ENCODE measurements around the gene CACNA2D4.

The CACNA2D4 gene

GRCh38 chr12:1881936-1882335 lies 36.5 kb downstream of the CACNA2D4 start:
- TF ChIP-seq CTCF (IDR thresholded peaks at IDR 0.05; ENCODE audit: control insufficient read depth, extremely low read depth, insufficient read depth) = no peak
- no peak overlapping the region for H3K4me3 ChIP-seq (ENCODE audit: low read depth, low read length)
- DNase-seq (ENCODE audit: low read depth) = no peak

DNA sequence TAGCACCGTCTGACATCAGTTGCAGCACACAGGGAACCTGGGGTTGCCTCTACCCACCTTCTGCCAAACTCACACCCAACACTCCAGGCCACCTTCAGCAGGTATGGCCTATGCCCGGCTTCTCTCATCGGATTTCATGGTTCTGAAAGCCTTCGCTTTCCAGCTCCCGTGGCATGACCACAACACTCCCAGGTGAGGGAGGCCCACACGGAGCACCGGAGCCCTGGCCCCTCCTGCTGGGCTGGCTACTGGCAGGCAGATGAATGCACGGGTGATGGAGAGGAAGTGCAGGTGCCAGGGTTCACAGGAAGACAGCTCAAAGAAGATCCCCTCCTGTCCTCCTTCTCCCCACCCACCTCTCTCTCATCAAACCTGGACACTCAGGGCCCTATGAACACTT lies 37.2 kb downstream of the CACNA2D4 start:
- TF ChIP-seq CTCF (IDR thresholded peaks at IDR 0.05; ENCODE audit: control insufficient read depth, extremely low read depth, insufficient read depth) = no peak
- H3K4me3 ChIP-seq (ENCODE audit: low read depth, low read length) = no peak overlapping the region
- DNase-seq (ENCODE audit: low read depth) = no peak

DNA sequence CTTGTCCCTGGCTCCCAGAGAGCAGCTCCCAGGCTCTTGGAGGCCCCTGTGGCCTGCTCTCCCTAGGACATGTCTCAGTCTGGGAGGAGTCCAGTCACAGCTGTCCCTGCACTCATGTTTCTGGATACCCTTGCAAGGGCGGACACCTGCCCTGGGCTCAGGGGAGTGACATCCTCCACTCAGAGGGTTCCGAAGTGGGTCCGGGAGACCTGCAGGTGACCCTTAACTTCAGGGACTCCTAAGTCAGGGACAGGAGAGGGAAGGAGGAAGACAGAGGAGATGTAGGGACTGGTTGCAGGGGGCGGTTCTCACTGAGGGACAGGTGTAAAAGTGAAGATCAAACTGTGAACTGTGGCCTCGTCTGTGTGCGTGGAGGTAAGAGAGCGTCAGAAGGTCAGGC lies 37.6 kb downstream of the CACNA2D4 start:
- no peak for DNase-seq (ENCODE audit: low read depth)
- H3K4me3 ChIP-seq (ENCODE audit: low read depth, low read length) = no peak overlapping the region
- TF ChIP-seq CTCF (IDR thresholded peaks at IDR 0.05; ENCODE audit: control insufficient read depth, extremely low read depth, insufficient read depth) = no peak

- H3K4me3 ChIP-seq (ENCODE audit: low read depth, low read length) = no peak overlapping the region
- no peak for TF ChIP-seq CTCF (IDR thresholded peaks at IDR 0.05; ENCODE audit: control insufficient read depth, extremely low read depth, insufficient read depth)
- DNase-seq (ENCODE audit: low read depth) = no peak
Observed at GRCh38 chr12:1880153-1880845, 38.2 kb downstream of the CACNA2D4 start.

- TF ChIP-seq CTCF (IDR thresholded peaks at IDR 0.05; ENCODE audit: control insufficient read depth, extremely low read depth, insufficient read depth) = no peak
- H3K4me3 ChIP-seq (ENCODE audit: low read depth, low read length) = no peak overlapping the region
- DNase-seq (ENCODE audit: low read depth) = no peak
Observed at GRCh38 chr12:1879633-1880032, 38.8 kb downstream of the CACNA2D4 start.

GRCh38 chr12:1878695-1879094 lies 39.8 kb downstream of the CACNA2D4 start:
- DNase-seq (ENCODE audit: low read depth) = no peak
- H3K4me3 ChIP-seq (ENCODE audit: low read depth, low read length) = no peak overlapping the region
- no peak for TF ChIP-seq CTCF (IDR thresholded peaks at IDR 0.05; ENCODE audit: control insufficient read depth, extremely low read depth, insufficient read depth)

GRCh38 chr12:1878214-1878613 lies 40.2 kb downstream of the CACNA2D4 start:
- no peak for DNase-seq (ENCODE audit: low read depth)
- no peak overlapping the region for H3K4me3 ChIP-seq (ENCODE audit: low read depth, low read length)
- TF ChIP-seq CTCF (IDR thresholded peaks at IDR 0.05; ENCODE audit: control insufficient read depth, extremely low read depth, insufficient read depth) = no peak

All from LNCaP clone FGC (cell line).